Endodermal cell (in vitro differentiated cells): ENCODE results near the gene TCF12. TPM values are rescaled to one million over a fixed set of nuclear protein-coding genes. Genes with fewer than 3 reads are reported as not detected.

Source experiments
- DNase-seq: peaks from one replicate; pipeline ENCODE4 v3.0.0-alpha.2; 2017
- H3K27ac ChIP-seq: 2 replicates; pipeline ENCODE4 v1.5.1; 2013; ENCODE audit warnings: mild to moderate bottlenecking, low read depth, low read length, moderate library complexity
- H3K27me3 ChIP-seq: 2 replicates; pipeline ENCODE4 v1.6.1; 2013; ENCODE audit warnings: mild to moderate bottlenecking, low read length, moderate library complexity; ENCODE audit not compliant: insufficient read depth, control insufficient read depth, poor library complexity, severe bottlenecking
- H3K36me3 ChIP-seq: 2 replicates; pipeline ENCODE4 v1.7.0; 2013; ENCODE audit warnings: mild to moderate bottlenecking, low read length, moderate library complexity; ENCODE audit not compliant: control insufficient read depth, insufficient read depth
- H3K4me1 ChIP-seq: one replicate; pipeline ENCODE4 v1.7.0; 2013; ENCODE audit warnings: low read length; ENCODE audit not compliant: control insufficient read depth, insufficient read depth
- H3K4me3 ChIP-seq: 2 replicates; pipeline ENCODE4 v1.5.1; 2013; ENCODE audit warnings: mild to moderate bottlenecking, low read length, moderate library complexity
- H3K9ac ChIP-seq: 2 replicates; pipeline ENCODE4 v1.6.1; 2013; ENCODE audit warnings: mild to moderate bottlenecking, low read length, moderate library complexity; ENCODE audit not compliant: poor library complexity, severe bottlenecking; ENCODE audit errors: extremely low read depth
- H3K9me3 ChIP-seq: 2 replicates; pipeline ENCODE4 v1.6.1; 2013; ENCODE audit warnings: mild to moderate bottlenecking, low read length, moderate library complexity; ENCODE audit not compliant: control insufficient read depth
- H3K27ac Mint-ChIP-seq: 2 replicates; pipeline ENCODE4 v1.8.0; 2020; ENCODE audit warnings: mixed read lengths
- H3K27me3 Mint-ChIP-seq: 2 replicates; pipeline ENCODE4 v1.8.0; 2021; ENCODE audit warnings: mild to moderate bottlenecking, mixed read lengths; ENCODE audit not compliant: insufficient read depth
- H3K36me3 Mint-ChIP-seq: 2 replicates; pipeline ENCODE4 v1.8.0; 2020; ENCODE audit warnings: low read depth, mixed read lengths
- H3K4me1 Mint-ChIP-seq: 2 replicates; pipeline ENCODE4 v1.8.0; 2020; ENCODE audit warnings: mixed read lengths
- H3K4me3 Mint-ChIP-seq: 2 replicates; pipeline ENCODE4 v1.8.0; 2020; ENCODE audit warnings: mild to moderate bottlenecking, moderate library complexity, mixed read lengths
- H3K9me3 Mint-ChIP-seq: 2 replicates; pipeline ENCODE4 v1.8.0; 2020; ENCODE audit warnings: mild to moderate bottlenecking, mixed read lengths
- CTCF ChIP-seq: fragments of 200-600 bp; sonication (generic); conservative IDR thresholded peaks from 2 replicates; pipeline ENCODE4 v1.5.0; 2021; ENCODE audit warnings: antibody characterized with exemption, mild to moderate bottlenecking
- WGBS, 2 experiments: methylation state at CpG; one replicate each; pipeline versions ENCODE4 v1.1.5 to v1.1.7; 2013; ENCODE audit warnings: missing lambda C conversion rate in 2 of 2, mixed read lengths in 1 of 2; ENCODE audit not compliant: insufficient coverage in 1 of 2, insufficient read length in 1 of 2; 5-methylcytosine and 5-hydroxymethylcytosine counted together
- total RNA-seq, 2 donors: library from RNA; stranded (reverse); fragmentation: NEBNext Ultra II Directional in 1 of 2; extraction: Animal tissue kit (Norgen Biotek cat#: 25700) in 1 of 2; gene quantifications; 2 replicates in 1 of 2; 3 replicates in 1 of 2; pipeline ENCODE4 v1.2.1, GENCODE V29; 2021

The TCF12 gene
- total RNA-seq, 2 donors from 2014 or later: 103 to 121 TPM

GRCh38 chr15:57278439-57278838 lies 360.0 kb downstream of the TCF12 start:
- no peak overlapping the region for H3K27ac ChIP-seq
- Mint-ChIP-seq H3K36me3 (peaks cover 41% of the 10 kb centered on the region), H3K4me1 (peaks cover 8% of the 10 kb centered on the region), H3K27me3 (no peaks in the 10 kb centered on the region), H3K9me3 (no peaks in the 10 kb centered on the region), H3K27ac (no peak overlapping the region), H3K4me3 (no peak overlapping the region)
- no peak overlapping the region for H3K4me3 ChIP-seq
- no peaks in the 10 kb centered on the region for H3K9me3 ChIP-seq
- no peak for DNase-seq
- 88 to 95% methylated on average over 1 of the region's 3 CpGs for WGBS, 2 experiments
- H3K27me3 ChIP-seq: no peaks in the 10 kb centered on the region
- H3K4me1 ChIP-seq: no peaks in the 10 kb centered on the region
- TF ChIP-seq CTCF: no peak
- H3K36me3 ChIP-seq: peaks cover 56% of the 10 kb centered on the region
- no peak overlapping the region for H3K9ac ChIP-seq

- Mint-ChIP-seq H3K4me1 (peaks cover 7% of the 10 kb centered on the region), H3K9me3 (no peaks in the 10 kb centered on the region)
Observed at GRCh38 chr15:57280464-57280863, 362.0 kb downstream of the TCF12 start.

GRCh38 chr15:57281321-57281720 lies 362.9 kb downstream of the TCF12 start:
- Mint-ChIP-seq H3K4me3 (no peak overlapping the region), H3K36me3 (peaks cover 45% of the 10 kb centered on the region), H3K9me3 (no peaks in the 10 kb centered on the region), H3K4me1 (peaks cover 7% of the 10 kb centered on the region), H3K27ac (peak overlapping the region; percentile 19), H3K27me3 (no peaks in the 10 kb centered on the region)
- no peaks in the 10 kb centered on the region for H3K27me3 ChIP-seq
- H3K4me1 ChIP-seq: no peaks in the 10 kb centered on the region
- TF ChIP-seq CTCF: no peak
- WGBS, 2 experiments: 73 to 75% methylated on average over 2 to 8 of the region's 8 CpGs
- H3K9me3 ChIP-seq: no peaks in the 10 kb centered on the region
- H3K9ac ChIP-seq: no peak overlapping the region
- no peak overlapping the region for H3K4me3 ChIP-seq
- peak; percentile 64 for DNase-seq
- no peak overlapping the region for H3K27ac ChIP-seq
- peaks cover 59% of the 10 kb centered on the region for H3K36me3 ChIP-seq

More at GRCh38 chr15:57280464-57280863, 362.0 kb downstream of the TCF12 start:
- Histone ChIP-seq H3K4me3 (no peak overlapping the region), H3K27me3 (no peaks in the 10 kb centered on the region), H3K9me3 (no peaks in the 10 kb centered on the region), H3K9ac (no peak overlapping the region), H3K36me3 (peaks cover 59% of the 10 kb centered on the region), H3K27ac (no peak overlapping the region), H3K4me1 (no peaks in the 10 kb centered on the region)
- WGBS, 2 experiments: 92% methylated on average over 1 of the region's 3 CpGs; no CpG with 5 or more reads in 1 of the 2 experiments
- TF ChIP-seq CTCF: no peak
- H3K27ac Mint-ChIP-seq: no peak overlapping the region
- DNase-seq: no peak
- H3K36me3 Mint-ChIP-seq: peaks cover 45% of the 10 kb centered on the region
- no peaks in the 10 kb centered on the region for H3K27me3 Mint-ChIP-seq
- H3K4me3 Mint-ChIP-seq: no peak overlapping the region
